B cell (primary cell): ENCODE measurements around the gene LRRC47. TPM values are rescaled to one million over a fixed set of nuclear protein-coding genes. Genes with fewer than 3 reads are reported as not detected.

ENCODE experiments used
- ATAC-seq: fragments of 200-7000 bp; cut with Tn5 transposase; one replicate; pipeline ENCODE4 v1.10.0; 2021; ENCODE audit warnings: low read depth, mild to moderate bottlenecking, moderate number of reproducible peaks, moderate library complexity
- CTCF ChIA-PET: fragments of 350-600 bp; sonication (Branson Sonifier 250); formaldehyde crosslinking; loops from one replicate; lab custom pipeline; 2021; ENCODE audit warnings: antibody characterized with exemption, inconsistent platforms; lab: Charles Lee
- POLR2A ChIA-PET: fragments of 350-600 bp; sonication (Branson Sonifier 250); formaldehyde crosslinking; loops from one replicate; lab custom pipeline; 2021; ENCODE audit warnings: antibody characterized with exemption; lab: Charles Lee
- DNase-seq: peaks from one replicate; pipeline ENCODE4 v3.0.0; 2013
- H2AFZ ChIP-seq: 2 replicates; pipeline ENCODE4 v1.6.1; 2012; ENCODE audit warnings: mild to moderate bottlenecking, low read depth, low read length; ENCODE audit not compliant: insufficient read depth, poor library complexity, severe bottlenecking
- H3K27ac ChIP-seq, 2 donors: 1 replicate in 1 of 2; 2 replicates in 1 of 2; pipeline ENCODE4 v1.5.1; 2012 to 2013; ENCODE audit warnings: low read length in 2 of 2, mild to moderate bottlenecking in 2 of 2, moderate library complexity in 1 of 2
- H3K27me3 ChIP-seq, 4 experiments: fragments of 200-600 bp in 1 of 4; sonication (generic) in 1 of 4; replicated peaks in 1 of 4; 1 replicate in 2 of 4; 2 replicates in 2 of 4; pipeline versions ENCODE4 v1.6.1 to v1.7.0; 2013 to 2016; ENCODE audit warnings: low read length in 3 of 4, mild to moderate bottlenecking in 2 of 4, mixed read lengths in 1 of 4, moderate library complexity in 1 of 4; ENCODE audit not compliant: insufficient read depth in 4 of 4, control insufficient read depth in 3 of 4; ENCODE audit errors: control extremely low read depth in 1 of 4
- H3K36me3 ChIP-seq, 2 experiments: replicated peaks in 1 of 2; 1 replicate in 1 of 2; 2 replicates in 1 of 2; pipeline versions ENCODE4 v1.6.1 to v1.7.1; 2013; ENCODE audit warnings: low read length in 1 of 2; ENCODE audit not compliant: insufficient read depth in 2 of 2, control insufficient read depth in 1 of 2; ENCODE audit errors: control extremely low read depth in 1 of 2, extremely low read depth in 1 of 2
- H3K4me1 ChIP-seq, 2 donors: fragments of 200-600 bp in 1 of 2; sonication (generic) in 1 of 2; 1 replicate in 1 of 2; 2 replicates in 1 of 2; pipeline versions ENCODE4 v1.5.1 to v1.6.1; 2013 to 2017; ENCODE audit warnings: low read length in 2 of 2; ENCODE audit not compliant: control insufficient read depth in 2 of 2, insufficient read depth in 2 of 2
- H3K4me2 ChIP-seq: replicated peaks from 2 replicates; pipeline ENCODE3; 2012; ENCODE audit warnings: mild to moderate bottlenecking, low read depth, low read length; ENCODE audit not compliant: poor library complexity, severe bottlenecking
- H3K4me3 ChIP-seq, 5 experiments: fragments of 200-600 bp in 1 of 5; sonication (generic) in 1 of 5; 1 replicate in 3 of 5; 2 replicates in 2 of 5; pipeline versions ENCODE4 v1.5.1 to v1.7.0; 2011 to 2016; ENCODE audit warnings: low read length in 4 of 5, mild to moderate bottlenecking in 4 of 5, low read depth in 2 of 5, control low read depth in 1 of 5, moderate library complexity in 1 of 5; ENCODE audit not compliant: insufficient read depth in 1 of 5; ENCODE audit errors: control extremely low read depth in 1 of 5, extremely low read depth in 1 of 5
- H3K79me2 ChIP-seq: fragments of 200-600 bp; sonication (generic); one replicate; pipeline ENCODE4 v1.6.0; 2016; ENCODE audit warnings: low read length; ENCODE audit not compliant: control insufficient read depth, insufficient read depth
- H3K9ac ChIP-seq: fragments of 200-600 bp; sonication (generic); 2 replicates; pipeline ENCODE4 v1.6.1; 2017; ENCODE audit warnings: mild to moderate bottlenecking, low read length, moderate library complexity
- H3K9me3 ChIP-seq, 3 donors: one replicate each; pipeline versions ENCODE4 v1.6.1 to v1.7.1; 2013; ENCODE audit warnings: low read length in 2 of 3; ENCODE audit not compliant: control insufficient read depth in 2 of 3, insufficient read depth in 1 of 3; ENCODE audit errors: control extremely low read depth in 1 of 3
- H4K20me1 ChIP-seq: 2 replicates; pipeline ENCODE4 v1.6.0; 2012; ENCODE audit warnings: mild to moderate bottlenecking, low read length; ENCODE audit not compliant: insufficient read depth, control insufficient read depth, poor library complexity, severe bottlenecking
- H3K27ac Mint-ChIP-seq: one replicate; pipeline ENCODE4 v1.8.0; 2021; ENCODE audit warnings: mixed read lengths
- H3K27me3 Mint-ChIP-seq: one replicate; pipeline ENCODE4 v1.8.0; 2021; ENCODE audit warnings: mixed read lengths
- H3K4me1 Mint-ChIP-seq: one replicate; pipeline ENCODE4 v1.8.0; 2021; ENCODE audit warnings: mixed read lengths
- H3K4me3 Mint-ChIP-seq: one replicate; pipeline ENCODE4 v1.8.0; 2021; ENCODE audit warnings: mixed read lengths
- H3K9me3 Mint-ChIP-seq: one replicate; pipeline ENCODE4 v1.8.0; 2022; ENCODE audit warnings: mixed read lengths; ENCODE audit not compliant: insufficient read depth
- CTCF ChIP-seq: fragments of 200-600 bp; IDR thresholded peaks from one replicate; pipeline ENCODE4 v1.8.0; 2022; ENCODE audit warnings: antibody characterized with exemption, mild to moderate bottlenecking
- EZH2 ChIP-seq: IDR thresholded peaks from 2 replicates; pipeline ENCODE4 v1.6.1; 2012; ENCODE audit warnings: borderline replicate concordance, low read depth, mild to moderate bottlenecking, moderate library complexity, low read length; ENCODE audit not compliant: insufficient read depth, poor library complexity, severe bottlenecking
- WGBS: methylation state at CpG from one replicate; pipeline ENCODE4 v1.1.5; 2013; ENCODE audit warnings: missing lambda C conversion rate; ENCODE audit not compliant: insufficient coverage; 5-methylcytosine and 5-hydroxymethylcytosine counted together
- intact Hi-C: fragments of 100-400 bp; cut with micrococcal nuclease; formaldehyde crosslinking; loops from one replicate; pipeline ENCODE4 v1.10.0; 2022
- polyA plus RNA-seq: library from polyadenylated mRNA; depleted of rRNA; stranded (reverse); fragments of >200 nt; gene quantifications from 2 replicates; pipeline ENCODE4 v1.2.3, GENCODE V29; 2012
- total RNA-seq, 2 donors: library from RNA; stranded (reverse); fragments of 120-200 nt in 1 of 2; gene quantifications; 1 replicate in 1 of 2; 2 replicates in 1 of 2; pipeline versions ENCODE4 v1.2.3 to v1.2.4, GENCODE V29; 2013 to 2022

The LRRC47 gene
- total and polyA plus RNA-seq, 2 donors (not counting 1 experiment from before 2014, with no cell fraction given), result 16.7 to 48.2 TPM

GRCh38 chr1:3787349-3787715 is 9.0 kb downstream of the LRRC47 start:
- DNase-seq, result no peak
- no peaks in the 10 kb centered on the region for H3K9me3 Mint-ChIP-seq
- ChIA-PET POLR2A (no interaction called here), CTCF (interaction anchor here (1.1 kb wide), 2 partner anchors 13 to 63 kb away, joined by 3 read pairs; no protein-coding TSS in a partner anchor)
- no peak overlapping the region for H3K4me3 ChIP-seq
- peaks cover 60% of the 10 kb centered on the region for H4K20me1 ChIP-seq
- intact Hi-C loops, result no loop called here
- H3K36me3 ChIP-seq, result peaks cover 0 to 53% of the 10 kb centered on the region in 2 experiments
- no peaks in the 10 kb centered on the region for H3K9me3 ChIP-seq
- no peak overlapping the region for H3K27ac Mint-ChIP-seq
- no peaks in the 10 kb centered on the region for H3K27me3 ChIP-seq
- no peak overlapping the region for H3K4me3 Mint-ChIP-seq
- TF ChIP-seq EZH2 (no peak), CTCF (no peak)
- H3K27me3 Mint-ChIP-seq, result no peaks in the 10 kb centered on the region
- H3K4me1 ChIP-seq, result no peaks in the 10 kb centered on the region
- H3K79me2 ChIP-seq, result peaks cover 43% of the 10 kb centered on the region
- no peak for ATAC-seq
- H3K4me1 Mint-ChIP-seq, result peaks cover 8% of the 10 kb centered on the region
- H3K4me2 ChIP-seq, result no peak overlapping the region
- H3K9ac ChIP-seq, result no peak overlapping the region
- 77% methylated on average over 7 of the region's 10 CpGs for WGBS
- no peak overlapping the region for H3K27ac ChIP-seq
- no peak overlapping the region for H2AFZ ChIP-seq

GRCh38 chr1:3786468-3787348 is 9.6 kb downstream of the LRRC47 start:
- Histone ChIP-seq H4K20me1 (peaks cover 53% of the 10 kb centered on the region), H3K4me2 (no peak overlapping the region), H3K79me2 (peaks cover 37% of the 10 kb centered on the region), H3K36me3 (peaks cover 0 to 55% of the 10 kb centered on the region in 2 experiments), H3K27ac (no peak overlapping the region), H3K4me1 (no peaks in the 10 kb centered on the region), H3K9ac (no peak overlapping the region), H2AFZ (no peak overlapping the region), H3K4me3 (no peak overlapping the region), H3K9me3 (no peaks in the 10 kb centered on the region), H3K27me3 (no peaks in the 10 kb centered on the region)
- Mint-ChIP-seq H3K9me3 (no peaks in the 10 kb centered on the region), H3K4me1 (peaks cover 5% of the 10 kb centered on the region), H3K27me3 (no peaks in the 10 kb centered on the region), H3K4me3 (no peak overlapping the region), H3K27ac (no peak overlapping the region)
- ChIA-PET POLR2A (no interaction called here), CTCF (interaction anchor here (0.6 to 1.1 kb wide), 3 partner anchors 12 to 62 kb away, joined by 3 to 4 read pairs (median 3); no protein-coding TSS in a partner anchor)
- 96% methylated on average over 45 of the region's 45 CpGs for WGBS
- DNase-seq (no peak), ATAC-seq (no peak)
- TF ChIP-seq EZH2, result no peak
- TF ChIP-seq CTCF, result no peak
- intact Hi-C loops, result no loop called here
